Activated T-cell treated with anti-CD3 and anti-CD28 coated beads, Interleukin-2, amount 50 U/mL, for 72 hours (primary cell): Measurements from ENCODE around the gene MLPH. TPM values are rescaled to one million over a fixed set of nuclear protein-coding genes. Genes with fewer than 3 reads are reported as not detected.

Experiments used
- ATAC-seq, 2 donors: fragments of 150-1000 bp; cut with Tn5 transposase; replicated peaks in 1 of 2; 2 replicates each; pipeline ENCODE4 v1.10.0; 2021; ENCODE audit warnings: moderate library complexity in 2 of 2, mild to moderate bottlenecking in 1 of 2
- DNase-seq, 2 donors: peaks; one replicate each; pipeline ENCODE4 v3.0.0; 2021 to 2022; ENCODE audit warnings: mixed read lengths in 1 of 2
- H3K27ac Mint-ChIP-seq: one replicate; pipeline ENCODE4 v1.8.0; 2022; ENCODE audit warnings: mild to moderate bottlenecking, moderate library complexity, mixed read lengths
- H3K27me3 Mint-ChIP-seq: one replicate; pipeline ENCODE4 v1.8.0; 2022; ENCODE audit warnings: low read depth, mixed read lengths
- H3K36me3 Mint-ChIP-seq, 2 donors: one replicate each; pipeline ENCODE4 v1.8.0; 2022; ENCODE audit warnings: mixed read lengths in 2 of 2, mild to moderate bottlenecking in 1 of 2; ENCODE audit not compliant: insufficient read depth in 2 of 2
- H3K4me1 Mint-ChIP-seq: one replicate; pipeline ENCODE4 v1.8.0; 2022; ENCODE audit warnings: low read depth, mixed read lengths
- H3K4me3 Mint-ChIP-seq, 2 donors: one replicate each; pipeline ENCODE4 v1.8.0; 2022; ENCODE audit warnings: mild to moderate bottlenecking in 2 of 2, mixed read lengths in 2 of 2, moderate library complexity in 2 of 2
- H3K9me3 Mint-ChIP-seq, 2 donors: one replicate each; pipeline ENCODE4 v1.8.0; 2022; ENCODE audit warnings: mixed read lengths in 2 of 2
- total RNA-seq, 2 donors: library from RNA; stranded (reverse); gene quantifications; one replicate each; pipeline ENCODE4 v1.2.3, GENCODE V29; 2022

Gene MLPH
- total RNA-seq, 2 donors from 2014 or later = 0.36 TPM; not detected in 1

GRCh38 chr2:237556773-237557632 lies 70.0 kb downstream of the MLPH start:
- Mint-ChIP-seq H3K27me3 (peaks cover 30% of the 10 kb centered on the region), H3K4me1 (peaks cover 14% of the 10 kb centered on the region), H3K4me3 (peak overlapping the region; percentile 48 to 49), H3K9me3 (peaks cover 4 to 8% of the 10 kb centered on the region in 2 donors), H3K36me3 (peaks cover 8 to 11% of the 10 kb centered on the region in 2 donors), H3K27ac (no peak overlapping the region)
- ATAC-seq = peak; percentile 96 to 98
- DNase-seq = peak; percentile 55 to 62

- DNase-seq = no peak
- Mint-ChIP-seq H3K27me3 (peaks cover 30% of the 10 kb centered on the region), H3K4me1 (peaks cover 14% of the 10 kb centered on the region), H3K9me3 (peaks cover 4 to 8% of the 10 kb centered on the region in 2 donors), H3K36me3 (peaks cover 8 to 11% of the 10 kb centered on the region in 2 donors), H3K27ac (no peak overlapping the region), H3K4me3 (peak overlapping the region; percentile 48 to 49)
- peak; percentile 28 to 47 for ATAC-seq
Measured at GRCh38 chr2:237557633-237558015, 70.6 kb downstream of the MLPH start.

- ATAC-seq (no peak), DNase-seq (no peak)
- Mint-ChIP-seq H3K27ac (no peak overlapping the region), H3K27me3 (peaks cover 34% of the 10 kb centered on the region), H3K4me3 (no peak overlapping the region), H3K9me3 (peaks cover 2 to 6% of the 10 kb centered on the region in 2 donors), H3K36me3 (peaks cover 5 to 11% of the 10 kb centered on the region in 2 donors), H3K4me1 (peaks cover 14% of the 10 kb centered on the region)
Measured at GRCh38 chr2:237558961-237559641, 72.0 kb downstream of the MLPH start.

GRCh38 chr2:237561221-237561620 lies 74.2 kb downstream of the MLPH start:
- peaks cover 0 to under 1% of the 10 kb centered on the region in 2 donors for H3K9me3 Mint-ChIP-seq
- H3K4me1 Mint-ChIP-seq = peaks cover 14% of the 10 kb centered on the region
- no peak overlapping the region for H3K4me3 Mint-ChIP-seq
- no peak for DNase-seq
- peaks cover under 1 to 6% of the 10 kb centered on the region in 2 donors for H3K36me3 Mint-ChIP-seq
- H3K27me3 Mint-ChIP-seq = peaks cover 32% of the 10 kb centered on the region
- no peak overlapping the region for H3K27ac Mint-ChIP-seq
- ATAC-seq = no peak

GRCh38 chr2:237563816-237564215 lies 76.8 kb downstream of the MLPH start:
- DNase-seq (no peak), ATAC-seq (no peak)
- H3K9me3 Mint-ChIP-seq = no peaks in the 10 kb centered on the region
- H3K4me3 Mint-ChIP-seq = no peak overlapping the region
- H3K27ac Mint-ChIP-seq = no peak overlapping the region
- H3K4me1 Mint-ChIP-seq = no peaks in the 10 kb centered on the region
- peaks cover 16% of the 10 kb centered on the region for H3K27me3 Mint-ChIP-seq
- no peaks in the 10 kb centered on the region for H3K36me3 Mint-ChIP-seq

GRCh38 chr2:237564526-237565131 lies 77.6 kb downstream of the MLPH start:
- H3K4me1 Mint-ChIP-seq = no peaks in the 10 kb centered on the region
- H3K36me3 Mint-ChIP-seq = no peaks in the 10 kb centered on the region
- DNase-seq = no peak
- no peak for ATAC-seq
- no peak overlapping the region for H3K27ac Mint-ChIP-seq
- no peaks in the 10 kb centered on the region for H3K9me3 Mint-ChIP-seq
- H3K4me3 Mint-ChIP-seq = no peak overlapping the region
- peaks cover 8% of the 10 kb centered on the region for H3K27me3 Mint-ChIP-seq

- Mint-ChIP-seq H3K9me3 (no peaks in the 10 kb centered on the region), H3K4me3 (no peak overlapping the region), H3K27me3 (peaks cover 5% of the 10 kb centered on the region), H3K27ac (no peak overlapping the region), H3K4me1 (no peaks in the 10 kb centered on the region), H3K36me3 (no peaks in the 10 kb centered on the region)
- DNase-seq = no peak
- no peak for ATAC-seq
Measured at GRCh38 chr2:237565974-237566373, 78.9 kb downstream of the MLPH start.

- Mint-ChIP-seq H3K4me1 (no peaks in the 10 kb centered on the region), H3K9me3 (no peaks in the 10 kb centered on the region), H3K27me3 (peaks cover 5% of the 10 kb centered on the region), H3K4me3 (no peak within 1 kb of the TSS), H3K36me3 (no peaks in the 10 kb centered on the region), H3K27ac (no peak within 1 kb of the TSS)
- DNase-seq = no peak
- no peak for ATAC-seq
Measured at GRCh38 chr2:237566401-237567235, 79.6 kb downstream of the MLPH start, which contains the start of gene PRLH. Gene PRLH, plus strand, starts transcription at chr2:237566574. Its CDS starts 0 bp downstream, at chr2:237566574.

GRCh38 chr2:237567276-237568029 lies 80.4 kb downstream of the MLPH start:
- Mint-ChIP-seq H3K4me3 (no peak overlapping the region), H3K4me1 (peaks cover 5% of the 10 kb centered on the region), H3K27me3 (peaks cover 5% of the 10 kb centered on the region), H3K27ac (no peak overlapping the region), H3K36me3 (no peaks in the 10 kb centered on the region), H3K9me3 (no peaks in the 10 kb centered on the region)
- ATAC-seq = no peak
- DNase-seq = no peak

- Mint-ChIP-seq H3K27me3 (peaks cover 2% of the 10 kb centered on the region), H3K9me3 (no peaks in the 10 kb centered on the region), H3K27ac (no peak overlapping the region), H3K36me3 (no peaks in the 10 kb centered on the region), H3K4me3 (no peak overlapping the region), H3K4me1 (peaks cover 5% of the 10 kb centered on the region)
- ATAC-seq (no peak), DNase-seq (no peak)
Measured at GRCh38 chr2:237568121-237568660, 81.1 kb downstream of the MLPH start.

- H3K27ac Mint-ChIP-seq = no peak overlapping the region
- no peak for DNase-seq
- H3K4me3 Mint-ChIP-seq = no peak overlapping the region
- no peaks in the 10 kb centered on the region for H3K9me3 Mint-ChIP-seq
- H3K4me1 Mint-ChIP-seq = peaks cover 5% of the 10 kb centered on the region
- H3K36me3 Mint-ChIP-seq = no peaks in the 10 kb centered on the region
- no peaks in the 10 kb centered on the region for H3K27me3 Mint-ChIP-seq
- ATAC-seq = no peak
Measured at GRCh38 chr2:237569041-237569440, 82.0 kb downstream of the MLPH start.

GRCh38 chr2:237569896-237570295 lies 82.8 kb downstream of the MLPH start:
- H3K9me3 Mint-ChIP-seq = no peaks in the 10 kb centered on the region
- ATAC-seq (no peak), DNase-seq (no peak)
- H3K4me3 Mint-ChIP-seq = no peak overlapping the region
- H3K27me3 Mint-ChIP-seq = no peaks in the 10 kb centered on the region
- no peaks in the 10 kb centered on the region for H3K36me3 Mint-ChIP-seq
- H3K4me1 Mint-ChIP-seq = peaks cover 5% of the 10 kb centered on the region
- H3K27ac Mint-ChIP-seq = no peak overlapping the region
